Coronary artery (tissue), 2 donors: ENCODE data around the gene CACNA1G.

Experiments used
- DNase-seq: peaks from one replicate; pipeline ENCODE4 v3.0.0-alpha.2; 2017; ENCODE audit warnings: low spot score
- H3K27ac ChIP-seq, 2 donors: fragments of 200-600 bp; sonication (generic); one replicate each; pipeline ENCODE4 v1.5.1; 2016 to 2019
- H3K4me3 ChIP-seq: fragments of 200-600 bp; sonication (generic); 2 replicates; pipeline ENCODE4 v1.5.1; 2016; ENCODE audit warnings: mild to moderate bottlenecking, moderate library complexity
- TF ChIP-seq, protein P1 (sequence below): fragments of 200-600 bp; sonication (generic); IDR thresholded peaks from one replicate; pipeline ENCODE4 v1.5.1; 2019; ENCODE audit warnings: antibody characterized with exemption

Gene CACNA1G

GRCh38 chr17:50640686-50641351, 80.3 kb downstream of the CACNA1G start:
- DNase-seq = no peak
- Histone ChIP-seq H3K27ac (peak overlapping the region in 1 of 2 donors; percentile 62), H3K4me3 (no peak overlapping the region)
- TF ChIP-seq, protein P1, sequence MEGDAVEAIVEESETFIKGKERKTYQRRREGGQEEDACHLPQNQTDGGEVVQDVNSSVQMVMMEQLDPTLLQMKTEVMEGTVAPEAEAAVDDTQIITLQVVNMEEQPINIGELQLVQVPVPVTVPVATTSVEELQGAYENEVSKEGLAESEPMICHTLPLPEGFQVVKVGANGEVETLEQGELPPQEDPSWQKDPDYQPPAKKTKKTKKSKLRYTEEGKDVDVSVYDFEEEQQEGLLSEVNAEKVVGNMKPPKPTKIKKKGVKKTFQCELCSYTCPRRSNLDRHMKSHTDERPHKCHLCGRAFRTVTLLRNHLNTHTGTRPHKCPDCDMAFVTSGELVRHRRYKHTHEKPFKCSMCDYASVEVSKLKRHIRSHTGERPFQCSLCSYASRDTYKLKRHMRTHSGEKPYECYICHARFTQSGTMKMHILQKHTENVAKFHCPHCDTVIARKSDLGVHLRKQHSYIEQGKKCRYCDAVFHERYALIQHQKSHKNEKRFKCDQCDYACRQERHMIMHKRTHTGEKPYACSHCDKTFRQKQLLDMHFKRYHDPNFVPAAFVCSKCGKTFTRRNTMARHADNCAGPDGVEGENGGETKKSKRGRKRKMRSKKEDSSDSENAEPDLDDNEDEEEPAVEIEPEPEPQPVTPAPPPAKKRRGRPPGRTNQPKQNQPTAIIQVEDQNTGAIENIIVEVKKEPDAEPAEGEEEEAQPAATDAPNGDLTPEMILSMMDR = no peak

DNA sequence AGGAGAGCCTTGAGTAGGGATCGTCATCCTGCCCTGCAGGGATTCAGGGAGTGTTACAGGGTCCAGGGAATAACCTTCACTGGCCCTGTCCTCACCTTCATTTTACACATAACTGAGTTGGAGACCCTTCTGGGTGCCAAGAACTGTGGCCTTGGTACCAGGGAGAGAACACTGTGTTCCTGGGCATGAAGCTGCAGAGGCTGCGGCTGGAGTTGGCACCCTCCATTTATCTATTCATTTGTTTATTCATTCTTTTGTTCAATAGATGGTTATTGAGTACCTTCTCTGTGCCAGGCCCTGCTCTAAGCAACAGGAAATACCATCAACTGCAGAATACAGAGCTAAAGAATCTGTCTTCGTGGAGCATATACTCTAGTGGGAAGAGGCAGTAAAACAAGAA, 80.8 kb downstream of the CACNA1G start:
- H3K27ac ChIP-seq = peak overlapping the region in 1 of 2 donors; percentile 62
- TF ChIP-seq, protein P1 = no peak
- DNase-seq = no peak
- H3K4me3 ChIP-seq = no peak overlapping the region

DNA sequence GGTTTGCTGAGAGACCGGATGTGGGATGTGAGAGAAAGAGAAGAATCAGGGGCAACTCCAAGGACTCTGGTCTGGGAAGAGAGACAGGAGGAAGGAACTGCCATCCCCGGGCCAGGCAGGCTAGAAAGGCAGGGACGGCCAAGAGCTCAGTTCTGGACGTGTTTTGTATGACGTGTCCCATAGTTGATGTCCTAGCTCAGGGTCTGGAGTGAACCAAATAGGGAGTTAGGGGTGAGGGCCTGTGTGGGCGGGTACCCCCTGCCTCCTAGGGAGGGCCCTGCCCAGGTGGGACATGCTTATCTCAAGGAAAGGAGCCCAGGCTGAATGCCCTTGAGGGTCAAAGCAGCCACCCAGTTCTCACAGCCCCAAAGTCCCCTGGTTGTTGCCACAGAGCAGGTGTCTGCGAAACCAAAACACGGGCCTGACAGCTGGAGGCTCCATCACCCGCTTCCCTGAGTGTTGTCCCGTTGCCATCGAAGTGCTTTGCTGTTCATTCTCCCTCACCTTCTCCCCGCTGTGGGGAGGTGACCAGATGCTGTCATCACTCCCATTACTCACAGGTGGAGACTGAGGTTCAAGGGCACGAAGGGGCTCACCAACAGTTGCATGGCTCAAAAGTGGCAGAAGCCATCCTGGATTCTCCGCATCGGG, 81.7 kb downstream of the CACNA1G start:
- Histone ChIP-seq H3K27ac (no peak overlapping the region), H3K4me3 (no peak overlapping the region)
- no peak for DNase-seq
- TF ChIP-seq, protein P1 = no peak

DNA sequence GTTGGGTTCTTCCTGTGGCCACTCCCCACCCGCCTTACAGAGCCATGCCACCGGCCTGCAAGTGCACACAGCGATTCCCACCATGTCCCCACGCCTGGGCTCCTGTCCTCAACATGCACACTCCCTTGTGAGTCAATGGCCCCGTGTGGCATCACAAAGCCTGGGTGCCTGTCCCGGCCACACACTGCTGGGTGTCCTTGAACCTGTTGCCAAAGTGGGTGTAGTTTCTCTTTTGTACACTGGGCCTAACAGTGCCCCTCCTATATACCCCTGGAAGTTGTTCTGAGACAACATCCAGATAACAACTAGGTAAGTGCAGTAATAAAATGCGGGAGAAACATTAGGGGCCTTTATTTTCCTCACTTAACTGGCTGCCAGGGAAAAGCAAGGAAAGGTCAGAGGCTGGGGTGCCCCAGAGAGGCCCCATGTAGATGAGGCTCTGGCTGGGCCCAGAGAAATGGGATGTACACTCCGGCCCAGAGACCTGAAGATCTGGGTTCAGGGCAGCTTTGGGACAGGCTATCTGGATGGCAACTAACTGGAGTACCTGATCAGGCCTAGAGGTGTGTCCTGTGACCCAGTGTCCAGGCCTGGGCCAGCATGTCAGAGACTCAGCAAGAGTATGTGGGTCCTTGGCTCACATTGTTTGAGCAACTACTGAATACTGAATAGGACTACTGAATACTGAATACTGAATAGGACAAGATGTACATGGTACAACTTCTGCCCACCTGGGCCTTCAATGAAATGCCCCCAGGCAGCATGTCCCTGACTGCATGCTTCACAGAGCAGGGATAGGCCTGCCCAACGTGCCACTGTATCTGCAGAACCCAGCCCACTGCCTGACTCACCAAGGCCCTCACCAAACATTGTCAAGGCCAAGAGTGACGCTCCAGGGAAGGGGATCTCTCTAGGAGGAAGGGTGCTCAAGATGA, 82.5 kb downstream of the CACNA1G start:
- H3K4me3 ChIP-seq = no peak overlapping the region
- TF ChIP-seq, protein P1 = no peak
- no peak for DNase-seq

GRCh38 chr17:50645748-50646682, 85.5 kb downstream of the CACNA1G start:
- Histone ChIP-seq H3K4me3 (no peak overlapping the region), H3K27ac (no peak overlapping the region)
- no peak for DNase-seq
- TF ChIP-seq, protein P1 = no peak

More for the DNA sequence above, 82.5 kb downstream of the CACNA1G start:
- H3K27ac ChIP-seq = no peak overlapping the region

DNA sequence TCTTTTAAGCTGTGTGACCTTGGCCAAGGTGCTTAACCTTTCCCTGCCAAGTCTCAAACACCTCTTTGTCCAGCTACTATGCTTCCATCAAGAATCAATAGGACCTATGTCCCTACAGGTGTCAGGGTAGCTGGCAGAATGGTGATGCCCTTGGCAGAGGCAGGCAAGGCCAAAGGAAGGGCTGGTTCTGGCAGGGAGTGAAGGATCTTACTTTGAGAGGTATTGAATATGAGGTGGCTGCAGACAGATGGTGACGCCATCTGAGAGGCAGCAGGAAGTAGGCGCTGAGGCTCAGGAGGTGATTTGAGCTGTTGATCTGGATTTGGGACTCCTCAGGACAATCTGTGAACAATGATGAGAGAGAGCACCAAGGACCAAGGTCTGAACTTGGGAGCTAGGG, 86.7 kb downstream of the CACNA1G start:
- no peak for DNase-seq
- TF ChIP-seq, protein P1 = no peak
- H3K27ac ChIP-seq = no peak overlapping the region

More for the DNA sequence above, 86.7 kb downstream of the CACNA1G start:
- no peak overlapping the region for H3K4me3 ChIP-seq
